Fibroblast of skin of right biceps (primary cell): ENCODE data around the gene RYK.
"Not testable (repeated sequence)": the region's sequence is repeated elsewhere in the genome, so short reads cannot be mapped to it uniquely, and the experiment has no call there.

Experiments
- DNase-seq: peaks from one replicate; pipeline ENCODE4 v3.0.0-alpha.2; 2013

RYK gene

DNA sequence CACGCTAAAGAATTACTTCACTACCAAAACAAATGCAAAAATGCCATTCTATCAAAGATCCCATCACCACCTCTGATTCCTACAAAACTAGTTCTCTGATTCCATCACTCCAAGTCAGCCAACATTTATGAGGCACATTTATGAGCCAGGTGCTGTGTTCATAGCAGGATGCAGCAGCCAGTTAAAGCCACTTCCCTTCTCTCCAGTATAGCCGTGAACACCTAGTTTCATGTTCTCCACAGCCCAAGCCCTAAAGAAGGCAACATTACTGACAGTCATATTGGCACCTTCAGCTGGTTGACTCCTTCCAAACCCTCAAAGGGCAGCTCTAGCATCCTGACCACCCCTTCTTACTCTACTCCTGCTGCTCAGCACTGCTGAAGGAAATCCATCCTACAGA is 36.4 kb downstream of the RYK start:
- no peak for DNase-seq

DNA sequence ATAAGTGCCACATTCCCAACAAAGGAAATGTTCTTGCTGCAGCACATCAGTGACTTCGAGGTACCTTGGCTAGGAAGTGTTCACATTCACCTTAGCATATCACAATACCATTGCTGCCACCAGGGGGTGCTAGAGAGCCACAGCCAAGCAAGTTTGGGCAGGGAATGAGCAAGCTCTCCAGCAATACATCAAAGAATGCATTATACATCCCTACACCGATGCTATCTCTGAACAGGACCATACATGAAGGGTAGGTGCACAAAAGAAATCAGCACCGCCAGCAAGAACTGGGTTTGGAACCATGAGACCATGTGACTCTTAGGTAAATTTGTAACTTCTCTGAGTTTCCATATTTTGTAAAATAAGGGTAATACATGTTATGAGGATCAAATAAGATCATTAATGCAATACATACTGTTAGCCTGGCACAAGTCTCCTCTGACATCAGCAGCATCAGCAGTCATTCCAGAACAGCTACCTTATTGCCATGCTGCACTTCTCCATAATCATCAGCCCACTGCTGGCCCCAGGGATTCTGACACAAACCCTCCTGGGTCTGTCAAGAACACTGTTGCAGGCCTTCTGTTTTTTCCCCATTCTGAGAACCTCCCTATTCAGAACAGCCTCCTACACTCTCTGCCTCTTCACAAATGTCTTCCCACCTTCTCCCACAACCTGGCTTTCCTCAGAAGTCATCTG is 37.5 kb downstream of the RYK start:
- peak; percentile 72 for DNase-seq

DNA sequence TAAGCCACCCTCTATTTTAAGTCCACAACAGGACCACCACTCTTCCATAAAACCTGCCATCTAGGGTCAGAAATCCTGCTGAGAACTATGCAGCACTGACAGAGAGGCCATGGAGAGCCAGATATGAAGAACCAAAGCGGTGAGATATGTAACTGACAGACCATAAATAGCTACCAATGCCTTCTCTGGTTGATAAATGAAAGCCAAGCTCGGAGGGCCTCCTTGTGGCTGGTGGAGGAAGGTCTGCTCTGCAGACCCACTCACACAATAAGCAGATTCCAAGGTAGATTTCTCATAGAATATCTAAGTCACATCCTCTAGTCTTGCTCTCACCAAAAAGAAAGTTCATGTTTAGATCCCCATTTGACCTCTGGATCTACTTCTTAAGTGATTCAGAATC is 38.9 kb downstream of the RYK start:
- DNase-seq, result peak; percentile 64

DNA sequence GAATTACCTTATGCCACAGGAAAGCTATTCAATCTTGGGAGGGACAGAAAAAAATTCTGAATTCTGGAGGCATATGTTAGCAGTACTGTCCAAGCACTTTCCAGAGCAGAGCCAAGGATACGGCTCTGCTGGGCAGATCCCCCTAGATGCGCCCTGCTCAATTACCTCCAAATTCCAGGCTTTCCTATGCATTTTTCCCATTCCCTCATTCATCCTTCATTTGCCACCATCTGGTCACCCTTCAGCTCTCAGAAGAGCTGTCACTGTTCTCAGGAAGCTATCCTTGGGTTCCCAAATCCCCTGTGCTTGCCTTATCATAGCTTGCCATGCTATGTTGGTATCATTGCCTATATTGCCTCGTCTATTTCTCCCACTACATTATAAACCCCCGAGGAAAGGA is 45.2 kb downstream of the RYK start:
- DNase-seq, result no peak

DNA sequence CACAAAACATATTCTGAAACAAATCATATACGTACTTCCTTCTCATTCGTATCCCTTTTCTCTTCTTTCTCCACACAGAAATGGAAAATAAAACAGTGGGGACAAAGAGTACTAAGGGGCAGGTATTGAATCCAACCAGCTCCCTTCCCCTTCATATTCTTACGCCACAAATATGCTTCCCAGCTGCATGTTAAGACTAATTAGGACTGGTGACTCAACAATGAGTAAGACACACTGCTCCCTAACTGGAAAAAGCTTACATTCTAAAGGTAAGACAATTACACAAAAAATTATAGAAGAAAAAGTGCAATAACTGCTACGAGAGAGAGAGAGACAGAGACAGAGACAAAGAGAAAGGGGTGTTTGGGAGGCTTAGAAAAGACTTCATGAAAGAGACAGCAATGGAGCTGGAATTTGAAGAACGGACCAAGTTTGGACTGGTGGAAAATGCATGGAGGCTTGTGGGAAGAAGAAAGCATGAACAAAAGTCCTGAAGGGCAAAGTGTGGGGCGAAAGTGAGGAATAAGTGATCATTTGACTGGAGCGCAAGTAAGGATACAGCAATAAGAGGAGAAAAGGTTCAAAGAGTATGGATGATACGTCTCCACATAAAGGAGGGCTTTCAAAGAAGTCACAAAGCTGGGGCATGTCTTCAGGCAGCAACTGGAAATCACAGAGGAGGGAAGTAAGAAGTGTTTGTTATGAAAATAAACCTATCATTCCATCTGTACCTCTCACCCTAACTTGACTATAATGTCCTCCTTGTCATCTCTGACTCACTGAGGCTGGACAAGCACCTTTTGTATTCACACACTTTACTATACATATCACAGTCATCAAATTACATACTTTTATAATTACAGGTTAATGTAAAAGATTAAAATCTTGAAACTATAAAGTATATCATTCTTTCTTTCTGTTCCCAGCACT is 49.2 kb downstream of the RYK start:
- DNase-seq, result peak; percentile 86

DNA sequence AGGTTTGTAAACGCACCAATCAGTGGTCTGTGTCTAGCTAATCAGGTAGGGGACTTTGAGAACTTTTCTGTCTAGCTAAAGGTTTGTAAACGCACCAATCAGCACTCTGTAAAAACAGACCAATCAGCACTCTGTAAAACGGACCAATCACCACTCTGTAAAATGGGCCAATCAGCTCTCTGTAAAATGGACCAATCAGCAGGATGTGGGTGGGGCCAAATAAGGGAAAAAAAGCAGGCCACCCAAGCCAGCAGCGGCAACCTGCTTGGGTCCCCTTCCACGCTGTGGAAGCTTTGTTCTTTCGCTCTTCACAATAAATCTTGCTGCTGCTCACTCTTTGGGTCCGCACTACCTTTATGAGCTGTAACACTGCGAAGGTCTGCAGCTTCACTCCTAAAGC is 50.8 kb downstream of the RYK start:
- DNase-seq, result not testable (repeated sequence)

DNA sequence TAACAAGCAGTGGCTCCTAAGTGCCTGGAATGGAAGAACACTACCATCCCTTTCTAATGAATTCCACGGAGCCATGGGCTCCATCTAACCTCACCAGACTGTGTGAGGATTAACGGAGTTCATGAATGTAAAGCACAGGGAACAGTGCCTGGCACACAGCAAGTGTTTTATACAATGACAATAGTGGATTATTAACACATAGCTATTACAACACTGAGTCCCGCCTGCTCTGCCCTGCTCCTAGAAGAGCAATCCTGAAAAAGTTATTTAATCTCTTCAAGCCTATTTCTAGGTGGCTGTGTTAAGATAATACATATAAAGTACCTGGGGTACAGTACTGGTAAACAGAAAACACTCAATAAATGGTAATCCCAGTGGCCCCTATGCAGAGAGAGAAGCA is 51.4 kb downstream of the RYK start:
- DNase-seq, result no peak

DNA sequence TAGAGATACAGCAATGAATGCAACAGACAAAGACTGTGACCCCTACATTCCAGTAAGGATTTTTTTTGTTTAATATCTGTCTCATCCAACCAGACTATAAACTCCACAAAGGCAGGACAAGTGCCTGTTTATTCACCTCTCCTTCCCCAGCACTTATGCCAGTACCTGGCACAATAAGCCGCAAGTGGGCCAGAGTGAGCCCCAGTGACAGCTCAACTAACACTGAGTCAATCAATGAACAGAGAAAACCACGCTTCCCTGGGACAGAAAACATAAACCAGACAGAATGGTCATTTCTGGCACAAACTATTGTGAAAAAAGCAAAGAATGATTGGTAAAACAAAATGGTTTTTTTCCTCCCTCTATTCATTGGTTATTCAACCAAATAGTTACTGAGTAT is 52.2 kb downstream of the RYK start:
- DNase-seq, result no peak

DNA sequence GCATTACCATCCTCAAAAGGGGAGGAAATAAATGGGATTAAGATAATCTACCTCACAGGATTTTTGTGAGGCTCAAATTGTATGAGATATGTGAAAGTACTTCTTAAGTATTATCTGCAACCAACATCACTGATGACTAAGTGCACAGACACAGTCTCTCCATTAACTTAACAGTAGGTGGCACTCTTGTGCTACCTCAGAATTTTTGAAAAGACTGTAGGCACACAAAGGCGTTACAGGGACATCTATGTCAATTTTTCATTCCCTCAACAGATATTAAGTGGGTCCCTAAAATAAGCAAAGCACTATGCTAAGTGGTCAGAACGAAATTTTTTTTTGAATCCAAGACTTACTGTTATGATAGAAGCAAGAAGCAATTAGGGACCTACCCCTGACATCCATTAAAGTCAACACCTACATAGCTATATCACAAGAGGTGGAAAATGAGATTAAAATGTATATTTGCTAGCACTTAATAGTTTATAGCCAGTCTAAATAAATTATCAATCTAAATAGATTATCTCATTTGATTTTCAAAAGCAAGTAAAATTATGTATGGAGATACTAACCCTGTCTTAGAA is 52.9 kb downstream of the RYK start:
- peak; percentile 73 for DNase-seq

DNA sequence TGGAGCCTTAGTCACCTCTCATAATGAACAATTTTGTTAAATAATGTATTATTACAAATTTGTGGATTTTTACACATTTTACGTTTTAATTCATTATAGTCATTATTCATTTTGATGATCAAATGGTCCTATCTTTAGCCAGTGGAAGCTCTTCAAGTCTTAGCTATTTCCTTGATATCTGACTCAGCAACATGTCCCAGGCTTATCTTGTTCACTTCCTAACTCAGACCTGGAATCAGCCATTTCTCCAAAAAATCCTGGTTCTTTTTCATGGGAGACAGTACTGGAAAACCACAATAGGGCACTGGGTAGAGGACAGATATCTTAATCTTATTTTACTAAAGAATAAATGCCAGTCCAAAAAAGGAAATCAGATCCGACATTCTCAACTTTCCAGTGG is 56.4 kb downstream of the RYK start:
- DNase-seq, result no peak

DNA sequence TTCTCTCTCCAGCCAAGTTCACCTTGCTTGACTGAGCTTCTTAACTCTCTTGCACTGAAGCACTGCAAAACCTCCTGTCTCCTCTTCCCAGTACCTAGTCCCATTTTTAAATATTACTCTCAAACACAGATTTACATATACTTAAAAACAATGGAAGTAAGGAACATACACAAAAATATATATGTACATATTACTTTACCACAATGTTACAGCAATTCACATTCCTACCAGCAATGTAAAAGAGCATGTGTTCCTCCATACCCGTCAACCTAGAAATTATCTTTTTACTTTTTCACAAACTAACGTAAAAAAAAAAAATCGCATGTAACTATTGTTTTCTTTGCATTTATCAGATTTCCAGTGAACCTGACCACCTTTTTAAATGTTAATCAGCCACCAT is 60.4 kb downstream of the RYK start:
- no peak for DNase-seq

DNA sequence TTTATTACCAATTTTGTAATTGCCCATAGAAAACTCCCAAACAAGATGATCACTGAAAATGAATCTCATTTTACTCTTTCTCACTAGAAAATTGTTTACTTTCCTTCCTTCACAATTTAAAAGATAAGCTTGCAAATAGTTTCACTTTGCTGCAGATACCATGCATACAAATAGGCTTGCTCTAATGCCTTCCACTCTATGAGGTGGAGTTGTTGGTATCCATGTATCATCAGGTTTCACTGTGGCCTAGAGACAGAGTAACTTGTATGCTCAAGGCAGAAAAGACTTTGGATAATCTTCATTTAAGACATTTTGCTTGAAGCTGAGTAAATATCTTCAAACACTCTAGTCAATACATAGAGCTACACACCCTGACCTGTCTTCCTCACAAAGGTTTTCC is 60.8 kb downstream of the RYK start:
- DNase-seq, result no peak

DNA sequence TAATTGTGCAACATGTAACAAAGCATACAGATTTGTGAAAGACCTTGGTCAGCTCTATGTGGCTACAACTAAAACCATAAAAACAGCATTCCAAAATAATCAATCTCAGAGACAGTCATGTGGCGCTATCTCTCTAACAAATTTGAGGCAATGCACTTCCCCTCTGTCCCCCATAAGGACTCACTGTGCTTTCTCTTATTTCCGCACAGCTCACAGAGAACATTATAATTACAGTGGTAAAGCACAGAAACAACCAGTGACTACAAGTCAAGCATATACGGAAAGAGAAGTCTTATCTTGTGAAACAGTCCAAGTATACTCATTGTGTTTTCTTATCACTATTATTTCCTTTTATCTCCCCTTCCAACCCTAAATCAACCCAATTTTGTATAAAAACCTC is 64.3 kb downstream of the RYK start:
- no peak for DNase-seq

DNA sequence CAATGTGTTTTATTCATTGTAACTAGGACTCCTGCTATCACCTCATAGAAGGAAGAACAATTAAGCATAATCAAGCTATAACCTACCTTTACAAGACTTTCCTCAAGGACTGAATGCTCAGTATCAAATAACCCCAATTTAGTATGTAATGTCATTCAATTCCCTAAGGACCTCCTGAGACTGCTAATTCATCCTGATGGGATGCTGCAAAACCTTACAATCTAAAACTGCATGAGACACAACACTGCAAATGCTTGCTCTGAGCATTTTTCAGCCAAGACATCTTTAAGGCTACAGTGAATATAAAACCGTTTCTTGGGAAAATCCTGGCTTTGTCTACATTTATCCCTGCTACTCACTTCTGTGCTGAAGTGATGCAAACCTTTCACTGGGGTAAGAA is 69.9 kb downstream of the RYK start:
- no peak for DNase-seq

DNA sequence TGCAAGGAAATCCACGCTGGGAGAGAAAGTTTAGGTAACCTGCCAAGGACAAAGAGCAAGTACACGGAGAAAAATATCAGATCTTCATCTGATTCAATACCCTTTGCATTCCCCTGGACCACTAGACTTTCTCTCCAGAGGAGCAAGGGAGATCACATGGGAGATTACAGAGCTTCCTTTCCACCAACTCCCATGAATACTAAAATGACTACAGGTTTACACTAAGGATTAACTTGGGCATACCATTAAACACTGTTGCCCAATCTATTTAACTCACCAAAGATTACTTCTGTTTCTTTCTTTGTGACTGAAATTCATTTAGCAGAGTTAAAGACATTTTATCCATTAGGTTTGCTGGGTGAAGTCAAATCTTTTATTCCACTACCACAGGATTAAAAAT is 71.2 kb downstream of the RYK start:
- no peak for DNase-seq

DNA sequence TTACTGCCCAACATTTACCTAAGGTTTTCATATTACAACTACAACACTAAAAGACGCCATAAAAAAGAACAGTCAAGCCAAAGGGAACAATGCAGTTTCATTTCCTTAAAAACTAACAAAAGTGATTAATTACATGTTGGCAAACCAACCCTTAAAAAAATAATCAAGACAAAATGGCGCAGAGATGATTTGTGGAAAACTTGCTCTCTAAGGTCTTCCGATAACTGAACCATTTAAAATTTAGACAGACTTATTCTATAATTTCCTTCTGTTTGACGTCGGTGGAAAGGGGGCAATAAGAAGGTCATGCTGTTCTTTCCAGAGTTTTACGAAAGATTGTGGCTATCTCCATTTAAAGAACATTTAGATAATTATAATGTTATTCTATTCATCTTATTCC is 87.6 kb downstream of the RYK start:
- DNase-seq, result no peak

DNA sequence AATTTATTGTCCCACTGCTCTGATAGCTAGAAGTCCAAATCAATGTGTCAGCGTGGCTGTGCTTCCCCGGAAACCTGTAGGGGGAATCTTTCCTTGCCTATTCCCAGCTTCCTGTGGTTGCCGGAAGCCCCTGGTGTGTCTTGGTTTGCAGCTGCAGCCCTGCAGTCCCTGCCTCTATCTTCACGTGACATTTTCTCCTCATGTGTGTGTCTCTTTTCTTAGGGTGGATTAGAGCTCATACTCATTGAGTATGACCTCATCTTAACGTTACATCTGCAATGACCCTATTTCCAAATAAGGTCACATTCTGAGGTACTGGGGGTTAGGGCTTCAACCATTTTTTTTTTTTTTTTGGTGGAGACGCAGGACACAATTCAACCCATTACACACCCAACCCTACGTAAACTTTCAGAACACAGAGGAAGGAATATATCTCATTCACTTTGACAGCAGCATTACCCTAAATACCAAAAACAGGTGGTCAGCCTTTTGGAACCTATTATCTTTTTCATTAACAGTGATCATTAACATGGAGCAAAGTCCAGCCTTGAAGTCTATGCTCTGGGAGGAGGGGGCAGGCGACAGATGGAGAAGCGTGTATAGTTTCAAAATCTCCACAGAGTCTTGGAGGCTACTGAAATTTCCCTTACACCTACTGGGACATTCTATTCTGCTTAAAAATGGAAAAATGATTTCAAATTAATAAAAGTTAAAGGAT is 88.6 kb downstream of the RYK start:
- DNase-seq, result peak; percentile 26

DNA sequence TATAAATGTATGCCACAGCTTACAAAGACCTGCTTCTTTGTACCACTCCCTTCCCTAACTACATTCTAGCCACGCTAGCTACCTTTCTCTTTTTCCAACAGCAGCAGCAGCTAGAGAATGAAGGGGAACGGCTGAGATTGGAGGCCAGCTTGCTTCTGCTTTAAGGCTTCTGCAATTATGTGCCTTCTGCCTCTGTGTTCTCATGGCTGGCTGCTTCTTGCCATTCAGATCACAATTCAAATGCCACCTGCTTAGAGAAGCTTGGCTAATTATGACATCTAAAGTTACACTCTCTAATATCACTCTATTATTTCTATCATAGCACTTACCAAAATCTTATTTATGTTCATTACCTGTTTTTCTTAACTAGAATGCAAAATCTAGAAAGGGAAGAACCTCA is 95.2 kb downstream of the RYK start:
- DNase-seq, result no peak

DNA sequence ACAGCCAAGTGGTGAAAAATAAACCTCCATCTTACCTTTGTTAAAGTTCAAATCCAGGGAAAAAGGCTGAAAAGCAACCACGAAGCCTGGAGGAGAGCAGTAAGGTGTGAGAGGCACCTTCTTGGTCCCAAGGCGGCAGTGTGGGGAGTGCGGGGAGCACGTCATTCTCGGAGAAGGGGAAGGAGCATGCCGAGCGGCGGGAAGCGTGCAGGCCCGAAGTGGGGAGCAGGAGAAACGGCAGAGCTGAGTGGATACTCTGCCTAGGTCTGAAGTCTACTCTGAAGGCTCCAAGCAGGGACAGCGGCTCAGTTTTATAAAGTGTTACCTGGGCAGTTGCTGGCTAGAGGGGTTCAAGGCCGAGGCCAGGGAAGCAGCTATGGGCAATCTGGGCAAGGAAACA is 96.9 kb downstream of the RYK start:
- no peak for DNase-seq

DNA sequence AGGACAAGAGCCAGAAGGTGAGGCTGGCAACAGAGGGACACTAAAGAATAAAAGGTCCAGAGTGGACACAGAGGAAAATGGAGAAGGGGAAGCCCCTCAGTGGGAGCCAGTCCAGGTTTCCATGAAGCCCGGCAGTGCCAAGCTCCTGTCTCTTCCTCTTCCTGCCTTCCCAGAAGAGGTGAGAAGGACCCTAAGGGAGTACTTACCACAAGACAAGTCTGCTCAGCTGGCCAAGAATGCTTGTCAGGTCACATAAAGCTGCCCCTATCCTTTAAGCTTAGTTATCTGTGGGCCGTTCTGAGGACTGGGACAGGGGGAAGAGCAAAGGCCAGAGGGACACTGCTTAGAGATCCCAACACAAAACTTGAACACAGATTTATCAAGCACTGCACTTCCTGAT is 100.2 kb downstream of the RYK start:
- no peak for DNase-seq

DNA sequence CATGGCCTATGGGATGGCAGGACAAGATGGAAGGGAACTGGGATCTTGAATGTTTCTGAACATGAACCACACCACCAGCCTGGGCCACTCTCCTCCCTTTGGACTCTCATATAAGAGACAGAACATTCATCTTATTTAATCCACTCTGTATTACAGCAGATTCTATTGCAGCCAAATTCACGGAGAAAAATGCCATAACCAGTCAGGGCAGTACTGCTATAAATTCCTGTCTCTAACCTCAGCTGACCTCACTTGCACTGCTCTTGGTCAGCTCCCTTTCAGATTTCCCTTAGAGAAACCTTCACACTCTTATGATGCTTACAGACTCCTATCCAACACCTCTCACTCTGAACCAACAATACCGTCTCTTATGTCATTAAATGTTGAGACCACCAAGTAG is 101.4 kb downstream of the RYK start:
- no peak for DNase-seq

DNA sequence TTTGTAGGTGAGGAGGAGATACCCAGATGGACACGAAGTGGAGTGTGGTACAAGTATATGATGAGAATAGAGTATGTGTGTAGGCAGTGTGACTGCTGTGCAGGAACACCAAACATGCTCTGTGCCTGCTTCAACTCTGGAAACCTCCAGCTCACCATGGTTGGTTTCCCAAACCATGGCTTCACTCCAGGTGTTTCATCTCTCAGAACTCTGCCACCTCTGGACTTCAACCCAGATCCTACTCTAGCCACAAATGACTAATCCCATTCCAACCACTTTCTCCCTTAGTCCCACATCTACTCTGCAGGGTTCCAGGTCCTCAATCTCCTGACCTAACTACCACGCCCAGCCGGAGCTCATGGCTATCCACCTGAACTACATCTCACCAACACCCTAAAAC is 102.1 kb downstream of the RYK start:
- no peak for DNase-seq

DNA sequence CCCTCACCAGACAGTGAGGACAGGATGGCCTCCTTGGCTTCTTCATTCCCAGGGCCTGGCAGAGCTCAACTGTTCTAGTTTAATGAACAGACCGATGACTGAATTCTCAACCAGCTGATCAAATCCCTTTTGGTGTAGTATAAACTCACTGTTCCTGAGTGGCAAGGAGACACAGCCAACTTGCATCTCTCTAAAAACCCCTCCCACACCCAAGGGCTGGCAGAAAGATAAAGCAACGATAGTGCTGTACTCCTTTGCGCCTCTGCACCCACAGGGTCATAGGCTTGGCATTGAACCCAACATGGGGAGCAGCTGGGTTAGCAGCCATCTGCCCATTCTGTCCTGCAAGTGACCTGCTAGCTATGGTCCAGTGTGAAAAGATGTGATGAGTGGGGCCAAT is 103.2 kb downstream of the RYK start:
- no peak for DNase-seq

DNA sequence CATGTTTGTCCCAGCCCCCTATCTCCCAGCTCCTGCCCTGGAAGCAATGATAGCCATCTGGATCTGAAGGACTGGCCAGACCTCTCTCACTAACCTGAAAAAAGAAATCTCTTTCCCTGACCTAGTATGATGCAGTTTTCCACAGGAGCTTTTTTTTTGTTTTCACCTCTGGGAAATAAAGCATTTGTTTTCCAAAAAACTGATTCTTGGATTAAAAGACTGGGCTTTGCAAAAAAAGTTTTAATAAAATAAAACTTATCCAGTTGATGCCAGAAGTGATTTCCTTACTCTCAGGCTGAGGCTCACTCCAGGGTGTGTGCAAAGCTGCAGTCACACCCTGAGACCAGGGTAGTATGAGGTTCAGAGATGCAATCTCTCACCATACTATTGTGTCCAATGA is 104.0 kb downstream of the RYK start:
- DNase-seq, result no peak
